Fibroblast of peridontal ligament (primary cell): ENCODE measurements around the gene TUBGCP3.
"Not testable (repeated sequence)": the region's sequence is repeated elsewhere in the genome, so short reads cannot be mapped to it uniquely, and the experiment has no call there.

Experiments
- DNase-seq: peaks from one replicate; pipeline ENCODE4 v3.0.0-alpha.2; 2010; ENCODE audit errors: extremely low read depth

Gene TUBGCP3, protein sequence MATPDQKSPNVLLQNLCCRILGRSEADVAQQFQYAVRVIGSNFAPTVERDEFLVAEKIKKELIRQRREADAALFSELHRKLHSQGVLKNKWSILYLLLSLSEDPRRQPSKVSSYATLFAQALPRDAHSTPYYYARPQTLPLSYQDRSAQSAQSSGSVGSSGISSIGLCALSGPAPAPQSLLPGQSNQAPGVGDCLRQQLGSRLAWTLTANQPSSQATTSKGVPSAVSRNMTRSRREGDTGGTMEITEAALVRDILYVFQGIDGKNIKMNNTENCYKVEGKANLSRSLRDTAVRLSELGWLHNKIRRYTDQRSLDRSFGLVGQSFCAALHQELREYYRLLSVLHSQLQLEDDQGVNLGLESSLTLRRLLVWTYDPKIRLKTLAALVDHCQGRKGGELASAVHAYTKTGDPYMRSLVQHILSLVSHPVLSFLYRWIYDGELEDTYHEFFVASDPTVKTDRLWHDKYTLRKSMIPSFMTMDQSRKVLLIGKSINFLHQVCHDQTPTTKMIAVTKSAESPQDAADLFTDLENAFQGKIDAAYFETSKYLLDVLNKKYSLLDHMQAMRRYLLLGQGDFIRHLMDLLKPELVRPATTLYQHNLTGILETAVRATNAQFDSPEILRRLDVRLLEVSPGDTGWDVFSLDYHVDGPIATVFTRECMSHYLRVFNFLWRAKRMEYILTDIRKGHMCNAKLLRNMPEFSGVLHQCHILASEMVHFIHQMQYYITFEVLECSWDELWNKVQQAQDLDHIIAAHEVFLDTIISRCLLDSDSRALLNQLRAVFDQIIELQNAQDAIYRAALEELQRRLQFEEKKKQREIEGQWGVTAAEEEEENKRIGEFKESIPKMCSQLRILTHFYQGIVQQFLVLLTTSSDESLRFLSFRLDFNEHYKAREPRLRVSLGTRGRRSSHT

GRCh38 chr13:112587764-112588489 is at the start of gene TUBGCP3:
TUBGCP3 (minus strand) TSS chr13:112588153; CDS start chr13:112587980, 173 bp downstream.
- peak; percentile 73 for DNase-seq

- DNase-seq = no peak
Observed at GRCh38 chr13:112637017-112637801, 49.3 kb upstream of the TUBGCP3 start.

DNA sequence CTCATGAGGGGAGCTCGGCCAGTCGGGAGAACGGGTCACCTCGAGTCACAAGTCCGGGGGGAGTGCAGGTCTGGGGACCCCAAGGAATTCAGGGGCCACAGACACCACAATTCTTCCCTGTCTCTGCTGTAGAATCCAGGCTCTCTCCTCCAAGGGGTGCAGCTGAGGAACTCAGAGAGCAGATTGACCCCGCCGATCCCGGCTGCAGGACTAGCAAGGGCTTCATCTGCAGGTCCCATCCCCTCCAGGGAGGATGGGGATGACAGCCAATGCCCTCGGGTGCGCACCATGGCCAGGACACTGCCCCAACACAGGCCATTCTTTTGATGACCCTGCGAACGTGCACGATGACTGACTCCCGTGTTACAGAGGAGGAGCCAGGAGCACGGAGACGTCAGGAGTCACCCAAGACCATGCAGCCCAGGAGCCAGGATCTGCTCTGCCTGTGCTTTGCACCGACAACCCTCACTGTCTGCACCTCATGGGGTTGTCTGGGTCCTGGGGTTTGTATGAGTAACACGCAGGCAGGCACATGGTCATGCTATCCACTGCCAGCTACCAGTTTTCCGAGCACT is 48.5 kb upstream of the TUBGCP3 start:
- DNase-seq = no peak

DNA sequence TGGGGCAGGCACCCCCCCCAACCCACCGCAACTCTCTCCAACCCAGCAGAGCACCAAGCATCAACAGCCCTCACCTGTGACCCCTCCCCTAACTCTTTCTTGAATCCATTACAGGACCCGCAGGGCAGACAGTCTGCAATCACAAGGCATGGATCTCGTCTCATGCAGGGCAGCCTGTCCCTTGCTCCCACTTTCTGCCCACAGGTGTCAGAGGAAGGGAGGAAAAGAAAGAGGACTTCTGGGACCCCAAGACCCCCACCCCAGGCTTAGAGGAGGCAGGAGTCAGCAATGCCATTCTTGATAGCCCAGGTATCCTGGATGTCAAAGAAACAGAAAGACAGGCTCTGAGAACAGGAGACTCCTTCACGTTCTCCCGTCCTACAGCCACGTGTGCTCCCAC is 47.4 kb upstream of the TUBGCP3 start:
- DNase-seq = no peak

- DNase-seq = no peak
Observed at GRCh38 chr13:112634102-112634501, 46.1 kb upstream of the TUBGCP3 start.

DNA sequence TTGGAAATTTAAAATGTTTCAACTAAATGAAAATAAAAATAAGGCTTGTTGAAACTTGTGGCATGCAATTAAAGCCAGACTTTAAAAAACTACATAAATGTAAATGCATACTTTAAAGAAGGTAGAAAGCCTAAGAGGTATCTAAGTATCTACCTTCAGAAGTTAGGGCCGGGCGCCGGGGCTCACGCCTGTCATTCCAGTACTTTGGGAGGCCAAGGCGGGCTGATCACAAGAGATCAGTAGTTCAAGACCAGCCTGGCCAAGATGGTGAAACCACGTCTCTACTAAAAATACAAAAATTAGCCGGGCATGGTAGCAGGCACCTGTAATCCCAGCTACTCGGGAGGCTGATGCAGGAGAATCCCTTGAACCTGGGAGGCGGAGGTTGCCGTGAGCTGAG is 42.3 kb upstream of the TUBGCP3 start:
- DNase-seq = not testable (repeated sequence)

- DNase-seq = no peak
Observed at GRCh38 chr13:112629161-112629560, 41.2 kb upstream of the TUBGCP3 start.

GRCh38 chr13:112627613-112628012 is 39.7 kb upstream of the TUBGCP3 start:
- not testable (repeated sequence) for DNase-seq

- DNase-seq = no peak
Observed at GRCh38 chr13:112627161-112627560, 39.2 kb upstream of the TUBGCP3 start.

- no peak for DNase-seq
Observed at GRCh38 chr13:112626761-112627160, 38.8 kb upstream of the TUBGCP3 start.

- no peak for DNase-seq
Observed at GRCh38 chr13:112626124-112626523, 38.2 kb upstream of the TUBGCP3 start.

DNA sequence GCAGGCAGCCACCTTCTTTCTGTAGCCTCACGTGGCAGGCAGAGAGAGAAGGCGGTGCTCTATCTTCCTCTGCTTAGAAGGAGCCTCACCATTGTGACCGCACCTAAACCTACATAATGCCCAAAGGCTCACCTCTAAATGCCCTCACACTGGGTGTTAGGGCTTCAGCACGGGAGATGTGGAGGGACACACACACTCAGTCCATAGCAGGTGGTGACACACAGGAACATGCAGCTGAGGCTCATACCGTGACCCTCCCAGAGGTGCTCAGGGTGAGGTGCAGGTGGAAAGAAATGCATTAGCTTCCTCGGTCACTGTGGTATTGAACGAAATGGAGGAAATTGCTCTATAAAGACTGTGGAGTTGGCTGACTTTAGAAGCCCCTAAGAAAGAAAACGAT is 37.7 kb upstream of the TUBGCP3 start:
- no peak for DNase-seq

GRCh38 chr13:112624602-112625430 is 36.9 kb upstream of the TUBGCP3 start:
- DNase-seq = no peak

DNA sequence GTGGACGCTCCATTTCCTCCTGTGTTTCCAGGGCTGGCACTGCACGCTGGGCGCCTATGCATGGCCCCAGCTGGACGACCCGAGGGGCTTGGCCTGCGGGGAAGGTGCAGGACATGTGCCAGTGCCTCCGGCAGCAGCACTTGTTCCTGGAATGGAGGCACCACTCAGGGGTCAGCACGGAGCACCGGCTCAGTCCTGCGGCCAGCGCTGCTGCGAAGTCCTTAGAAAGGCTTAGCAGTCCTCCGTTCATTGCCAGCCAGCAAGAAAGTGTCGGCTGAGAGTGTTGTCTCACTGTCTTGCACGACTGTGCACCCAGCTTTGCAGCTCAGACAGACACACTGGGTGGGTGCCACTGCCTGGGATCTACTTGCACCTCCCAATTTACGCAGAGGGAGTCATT is 36.1 kb upstream of the TUBGCP3 start:
- DNase-seq = no peak

- DNase-seq = no peak
Observed at GRCh38 chr13:112623051-112623711, 35.2 kb upstream of the TUBGCP3 start.

DNA sequence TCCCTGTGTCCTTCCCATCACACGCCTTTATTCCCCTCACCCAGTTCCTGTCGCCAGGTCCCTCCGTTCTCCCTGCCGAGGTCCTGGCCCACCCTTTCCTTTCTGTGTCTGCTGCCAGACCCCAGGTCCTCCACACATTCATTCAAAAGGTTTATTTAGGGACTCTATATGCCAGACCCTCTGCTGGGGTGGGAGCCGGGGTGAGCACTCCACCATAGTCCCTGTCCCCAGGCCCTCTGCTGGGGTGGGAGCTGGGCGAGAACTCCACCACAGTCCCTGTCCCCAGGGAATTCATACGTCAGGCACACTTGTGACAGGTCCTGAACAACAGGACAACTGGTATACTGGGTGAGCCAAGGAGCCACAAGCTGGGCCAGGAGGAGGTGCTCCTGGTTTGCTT is 34.4 kb upstream of the TUBGCP3 start:
- no peak for DNase-seq

DNA sequence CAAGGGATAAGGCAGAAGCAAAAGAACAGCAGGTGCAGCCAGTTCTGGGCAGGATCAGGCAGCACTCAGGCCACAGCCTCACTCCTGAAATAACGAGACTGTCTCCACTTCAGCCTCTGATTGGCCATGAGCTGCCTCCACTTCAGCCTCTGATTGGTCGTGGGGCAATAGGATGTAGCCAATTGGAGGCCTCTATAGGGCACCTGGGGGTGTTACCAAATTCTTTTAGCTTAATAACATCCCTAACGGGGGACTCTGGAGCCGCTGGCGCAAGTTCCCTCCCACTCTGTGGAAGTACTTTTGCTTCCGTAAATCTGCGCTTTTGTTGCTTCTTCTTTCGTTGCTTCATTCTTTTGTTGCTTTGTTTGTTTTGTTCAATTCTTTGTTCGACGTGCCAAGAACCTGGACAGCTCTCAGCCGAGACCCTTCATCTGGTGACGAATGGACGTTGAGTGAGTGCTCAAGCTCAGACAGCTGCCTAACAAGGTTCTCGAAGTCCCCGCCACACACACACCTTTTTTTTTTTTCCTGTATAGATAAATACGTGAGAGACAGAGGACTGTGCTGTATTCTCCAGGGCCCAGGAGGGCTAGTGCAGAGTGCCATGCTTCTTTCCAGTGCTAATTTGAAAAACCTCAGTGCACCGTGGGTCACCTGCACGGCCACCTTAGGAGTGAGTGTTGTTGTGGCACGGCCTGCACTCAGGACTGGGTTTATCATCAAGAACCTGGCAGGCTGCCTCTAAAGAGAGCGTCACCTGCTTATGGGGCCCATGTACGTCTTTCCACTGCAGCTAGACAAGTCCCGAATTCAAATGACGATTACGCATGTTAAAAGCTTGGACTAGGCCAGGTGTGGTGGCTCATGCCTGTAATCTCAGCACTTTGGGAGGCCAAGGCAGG is 32.0 kb upstream of the TUBGCP3 start:
- peak; percentile 17 for DNase-seq

DNA sequence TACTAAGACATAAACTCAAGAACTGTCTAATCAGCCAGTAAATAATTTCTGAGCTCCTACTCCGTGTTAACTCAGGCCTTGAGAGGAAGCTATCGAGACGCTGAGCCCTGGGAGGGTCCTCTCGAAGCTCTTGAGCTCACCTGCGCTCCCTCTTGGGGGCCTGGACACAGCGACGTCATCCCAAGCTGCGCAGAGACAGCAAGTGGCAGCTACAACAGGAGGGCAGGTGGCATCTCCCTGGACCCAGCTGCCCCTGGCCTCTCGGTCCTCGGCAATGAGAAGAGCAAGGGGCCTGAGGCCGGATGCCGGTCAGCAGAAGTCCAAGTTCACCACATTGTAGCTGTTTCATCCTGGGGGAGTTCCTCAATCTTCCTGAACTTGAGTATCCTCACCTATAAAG is 30.5 kb upstream of the TUBGCP3 start:
- DNase-seq = no peak
